Ascending aorta (tissue), 2 donors: ENCODE data around the gene NCBP1. TPM values are rescaled to one million over a fixed set of nuclear protein-coding genes. Genes with fewer than 3 reads are reported as not detected.

Experiments
- DNase-seq, 2 donors: peaks; one replicate each; pipeline ENCODE4 v3.0.0-alpha.2; 2019; ENCODE audit warnings: low spot score in 2 of 2
- H3K27ac ChIP-seq, 2 donors: fragments of 200-600 bp; sonication (generic); one replicate each; pipeline ENCODE4 v1.5.1; 2016 to 2017; ENCODE audit warnings: mild to moderate bottlenecking in 1 of 2
- H3K27me3 ChIP-seq: fragments of 200-600 bp; sonication (generic); one replicate; pipeline ENCODE4 v1.5.1; 2017
- H3K36me3 ChIP-seq, 2 donors: fragments of 200-600 bp; sonication (generic); one replicate each; pipeline ENCODE4 v1.5.1; 2016
- H3K4me1 ChIP-seq, 2 donors: fragments of 200-600 bp; sonication (generic); one replicate each; pipeline ENCODE4 v1.5.1; 2016 to 2017; ENCODE audit warnings: mild to moderate bottlenecking in 1 of 2
- H3K4me3 ChIP-seq, 2 donors: fragments of 200-600 bp; sonication (generic); one replicate each; pipeline ENCODE4 v1.5.1; 2016 to 2017; ENCODE audit warnings: mild to moderate bottlenecking in 1 of 2
- H3K9me3 ChIP-seq, 2 donors: fragments of 200-600 bp; sonication (generic); one replicate each; pipeline ENCODE4 v1.5.1; 2016
- CTCF ChIP-seq, 3 experiments: fragments of 200-600 bp in 2 of 3; fragments of 450-650 bp in 1 of 3; sonication (generic) in 2 of 3; IDR thresholded peaks; one replicate each; pipeline ENCODE4 v1.5.1; 2016 to 2019; ENCODE audit warnings: antibody characterized with exemption in 3 of 3, mild to moderate bottlenecking in 1 of 3, moderate library complexity in 1 of 3
- intact Hi-C: fragments of 100-400 bp; cut with DNase I; formaldehyde crosslinking; loops from one replicate; pipeline ENCODE4 v1.15.1; 2023
- total RNA-seq: library from RNA; depleted of rRNA; stranded (reverse); fragments of >200 nt; gene quantifications from one replicate; pipeline ENCODE4 v1.1.0, GENCODE V29; 2016

Gene NCBP1
- total RNA-seq, 1 donor from 2014 or later, result 5.1 TPM

GRCh38 chr9:97714435-97714834 lies 80.8 kb downstream of the NCBP1 start:
- no peak overlapping the region for H3K4me3 ChIP-seq
- no peak for DNase-seq
- no peak overlapping the region for H3K27ac ChIP-seq
- H3K9me3 ChIP-seq, result no peaks in the 10 kb centered on the region
- H3K27me3 ChIP-seq, result no peaks in the 10 kb centered on the region
- no peaks in the 10 kb centered on the region for H3K4me1 ChIP-seq
- intact Hi-C loops, result loop anchor here (5.0 kb wide), 1 partner anchor 548 kb away; no protein-coding TSS in a partner anchor
- no peaks in the 10 kb centered on the region for H3K36me3 ChIP-seq
- no peak for TF ChIP-seq CTCF (IDR thresholded peaks at IDR 0.05)

GRCh38 chr9:97717866-97718265 lies 84.2 kb downstream of the NCBP1 start:
- H3K4me1 ChIP-seq, result no peaks in the 10 kb centered on the region
- no peak for DNase-seq
- no peaks in the 10 kb centered on the region for H3K9me3 ChIP-seq
- intact Hi-C loops, result no loop called here
- no peaks in the 10 kb centered on the region for H3K27me3 ChIP-seq
- no peak for TF ChIP-seq CTCF (IDR thresholded peaks at IDR 0.05)
- no peaks in the 10 kb centered on the region for H3K36me3 ChIP-seq
- H3K4me3 ChIP-seq, result no peak overlapping the region
- H3K27ac ChIP-seq, result no peak overlapping the region

GRCh38 chr9:97721396-97721795 lies 87.8 kb downstream of the NCBP1 start:
- no peak for TF ChIP-seq CTCF (IDR thresholded peaks at IDR 0.05)
- intact Hi-C loops, result loop anchor here (10.0 kb wide), 1 partner anchor 153 kb away; no protein-coding TSS in a partner anchor
- DNase-seq, result no peak

GRCh38 chr9:97722331-97722730 lies 88.7 kb downstream of the NCBP1 start:
- intact Hi-C loops, result loop anchor here (10.0 kb wide), 1 partner anchor 152 kb away; no protein-coding TSS in a partner anchor
- no peak for DNase-seq

More at GRCh38 chr9:97721396-97721795, 87.8 kb downstream of the NCBP1 start:
- Histone ChIP-seq H3K36me3 (no peaks in the 10 kb centered on the region), H3K27ac (no peak overlapping the region), H3K9me3 (no peaks in the 10 kb centered on the region), H3K4me1 (no peaks in the 10 kb centered on the region), H3K27me3 (no peaks in the 10 kb centered on the region), H3K4me3 (no peak overlapping the region)

More at GRCh38 chr9:97722331-97722730, 88.7 kb downstream of the NCBP1 start:
- no peak overlapping the region for H3K27ac ChIP-seq
- H3K4me1 ChIP-seq, result no peaks in the 10 kb centered on the region
- no peaks in the 10 kb centered on the region for H3K36me3 ChIP-seq
- H3K4me3 ChIP-seq, result no peak overlapping the region
- H3K9me3 ChIP-seq, result no peaks in the 10 kb centered on the region
- no peaks in the 10 kb centered on the region for H3K27me3 ChIP-seq
- TF ChIP-seq CTCF (IDR thresholded peaks at IDR 0.05), result no peak

Other genes with a start within 250 kb of the NCBP1 start
- gene TDRD7, start 221.7 kb upstream of the NCBP1 start, total RNA-seq, result 3.0 TPM
- 17.1 TPM for gene TMOD1, start 132.2 kb upstream of the NCBP1 start, total RNA-seq
- 1.4 TPM for gene TSTD2, start 453 bp upstream of the NCBP1 start, total RNA-seq
- gene XPA, start 63.5 kb downstream of the NCBP1 start, total RNA-seq, result 3.2 TPM
- gene FOXE1, start 219.4 kb downstream of the NCBP1 start, total RNA-seq, result not detected